K562 (cell line): Measurements from ENCODE around the gene ENDOV. TPM values are rescaled to one million over a fixed set of nuclear protein-coding genes. Genes with fewer than 3 reads are reported as not detected.

ENCODE experiments used
- ATF7 ChIP-seq: fragments of 450-650 bp; IDR thresholded peaks from 2 replicates; pipeline ENCODE4 v1.7.1; 2014; ENCODE audit warnings: mild to moderate bottlenecking, moderate library complexity
- DPF2 ChIP-seq: fragments of 450-650 bp; IDR thresholded peaks from 2 replicates; pipeline ENCODE4 v1.6.1; 2016
- EGR1 ChIP-seq: fragments of 450-650 bp; conservative IDR thresholded peaks from 2 replicates; pipeline ENCODE4 v1.6.1; 2017; ENCODE audit warnings: mild to moderate bottlenecking
- ESRRA ChIP-seq: fragments of 450-650 bp; IDR thresholded peaks from 2 replicates; pipeline ENCODE4 v1.6.1; 2014; ENCODE audit warnings: low read depth, mild to moderate bottlenecking, moderate library complexity, borderline replicate concordance
- FOXK2 ChIP-seq, 2 experiments: fragments of 450-650 bp; IDR thresholded peaks in 1 of 2; conservative IDR thresholded peaks in 1 of 2; 2 replicates each; pipeline ENCODE4 v1.6.1; 2016; ENCODE audit warnings: low read depth in 2 of 2, mild to moderate bottlenecking in 1 of 2
- L3MBTL2 ChIP-seq: fragments of 450-650 bp; IDR thresholded peaks from 2 replicates; pipeline ENCODE4 v1.6.1; 2016; ENCODE audit warnings: mild to moderate bottlenecking, moderate library complexity
- POLR2B ChIP-seq: fragments of 450-650 bp; IDR thresholded peaks from 2 replicates; pipeline ENCODE4 v1.6.1; 2018; ENCODE audit warnings: low read depth; ENCODE audit not compliant: partially characterized antibody
- SMARCA4 ChIP-seq: fragments of 450-650 bp; IDR thresholded peaks from 2 replicates; pipeline ENCODE4 v1.6.1; 2016
- TAF15 ChIP-seq: fragments of 200-400 bp; formaldehyde crosslinking; IDR thresholded peaks from 2 replicates; pipeline ENCODE4 v1.6.1; 2017; ENCODE audit warnings: mild to moderate bottlenecking, low read depth, low read length, moderate library complexity
- ZEB2 ChIP-seq: fragments of 450-650 bp; IDR thresholded peaks from 2 replicates; pipeline ENCODE4 v1.6.1; 2016
- ZFP30 ChIP-seq: fragments of 250-450 bp; sonication (Bioruptor Pico); IDR thresholded peaks from 2 replicates; pipeline ENCODE4 v1.8.0; 2022; ENCODE audit warnings: moderate library complexity, mild to moderate bottlenecking, inconsistent platforms, borderline replicate concordance
- ZNF212 ChIP-seq: fragments of 450-650 bp; formaldehyde crosslinking; IDR thresholded peaks from 2 replicates; pipeline ENCODE4 v1.4.0; 2020; ENCODE audit warnings: mild to moderate bottlenecking
- polyA plus RNA-seq, 8 experiments: library from polyadenylated mRNA; depleted of rRNA in 4 of 8; stranded (reverse) in 5 of 8; unstranded in 3 of 8; fragments of >200 nt; fragmentation: Nextera tagmentation in 2 of 8; fragmentation: Illumina TruSeq in 1 of 8; extraction: Ambion mirVana in 2 of 8; extraction: Trizol in 1 of 8; gene quantifications; 2 replicates each; pipeline versions ENCODE4 v1.2.1 to v1.2.3, GENCODE V29; 2011 to 2014; ENCODE audit warnings: inconsistent platforms in 1 of 8, missing spikeins in 1 of 8
- total RNA-seq, 7 experiments: library from RNA; depleted of rRNA in 6 of 7; stranded (reverse); fragments of >200 nt in 6 of 7; fragmentation: Illumina TruSeq in 2 of 7; extraction: Trizol in 2 of 7; gene quantifications; 2 replicates each; pipeline versions ENCODE4 v1.2.1 to v1.2.3, GENCODE V29; 2011 to 2021; ENCODE audit warnings: low replicate concordance in 1 of 7
- TF ChIP-seq, protein P1 (sequence below): fragments of 450-650 bp; conservative IDR thresholded peaks from 2 replicates; pipeline ENCODE4 v1.6.1; 2016; ENCODE audit warnings: missing genetic modification characterization, low read depth, mild to moderate bottlenecking, missing compliant biosample characterization, moderate library complexity
- TF ChIP-seq, protein P2 (sequence below), 2 experiments: IDR thresholded peaks; 2 replicates each; pipeline ENCODE4 v1.6.1; 2011; ENCODE audit warnings: borderline replicate concordance in 1 of 2, control low read depth in 1 of 2, low read depth in 1 of 2, low read length in 1 of 2, mild to moderate bottlenecking in 1 of 2, mixed read lengths in 1 of 2, moderate library complexity in 1 of 2; ENCODE audit not compliant: insufficient read depth in 1 of 2, insufficient read length in 1 of 2, poor library complexity in 1 of 2, severe bottlenecking in 1 of 2; ENCODE audit errors: extremely low read depth in 1 of 2
- TF ChIP-seq, protein P3 (sequence below), 2 experiments: fragments of 450-650 bp; formaldehyde crosslinking in 1 of 2; IDR thresholded peaks; 2 replicates each; pipeline versions ENCODE4 v1.4.0 to v1.6.1; 2014 to 2020; ENCODE audit warnings: mild to moderate bottlenecking in 2 of 2, borderline replicate concordance in 1 of 2, low read depth in 1 of 2
- TF ChIP-seq, protein P4 (sequence below), 2 experiments: IDR thresholded peaks; 2 replicates each; pipeline ENCODE4 v1.6.1; 2012; ENCODE audit warnings: improper control_type of control experiment in 2 of 2, low read depth in 2 of 2, low read length in 2 of 2, borderline replicate concordance in 1 of 2

The ENDOV gene
- total and polyA plus RNA-seq, 9 of the 15 experiments (the other 6 are each of a cell fraction or from before 2014, with no cell fraction given) = 1.2 to 8.2 (median 3.7) TPM

DNA sequence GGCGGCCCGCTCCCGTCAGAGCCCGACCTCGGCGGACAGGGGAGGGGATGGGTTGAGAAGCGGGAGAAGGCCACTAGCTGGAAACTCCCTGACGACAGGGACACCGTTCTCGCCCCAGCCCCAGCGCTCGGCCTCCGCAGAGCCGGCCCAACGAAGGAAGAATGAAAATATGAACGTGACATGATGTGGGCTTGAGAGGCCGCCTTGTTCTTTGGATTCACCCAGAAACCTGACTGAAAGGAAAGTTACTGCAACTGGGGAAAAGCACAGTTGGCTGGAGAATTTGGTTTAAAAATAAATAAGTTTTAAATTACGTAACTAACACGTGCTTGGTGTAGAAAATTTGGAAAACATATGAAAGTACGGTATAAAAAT, 40.4 kb downstream of the ENDOV start (continued):
- TF ChIP-seq, protein P1, sequence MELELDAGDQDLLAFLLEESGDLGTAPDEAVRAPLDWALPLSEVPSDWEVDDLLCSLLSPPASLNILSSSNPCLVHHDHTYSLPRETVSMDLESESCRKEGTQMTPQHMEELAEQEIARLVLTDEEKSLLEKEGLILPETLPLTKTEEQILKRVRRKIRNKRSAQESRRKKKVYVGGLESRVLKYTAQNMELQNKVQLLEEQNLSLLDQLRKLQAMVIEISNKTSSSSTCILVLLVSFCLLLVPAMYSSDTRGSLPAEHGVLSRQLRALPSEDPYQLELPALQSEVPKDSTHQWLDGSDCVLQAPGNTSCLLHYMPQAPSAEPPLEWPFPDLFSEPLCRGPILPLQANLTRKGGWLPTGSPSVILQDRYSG (tag) = no peak
- TF ChIP-seq ZNF212 (CRISPR knock-in tag) (no peak), ZEB2 (no peak), L3MBTL2 (0 out of 2 replicates have a peak, but pooled peaks have one; percentile 9), ATF7 (no peak), FOXK2 (conservative IDR thresholded peaks at IDR 0.05 in 1 of 2, IDR thresholded peaks at IDR 0.05 in 1 of 2; ENCODE audit: low read depth in 2 of 2) (no peak), TAF15 (no peak), ESRRA (no peak), ZFP30 (CRISPR knock-in tag) (no peak), POLR2B (no peak), DPF2 (peak; percentile 48; the same call in 1 of the 2 replicates), SMARCA4 (no peak), EGR1 (no peak)
- TF ChIP-seq, protein P2, sequence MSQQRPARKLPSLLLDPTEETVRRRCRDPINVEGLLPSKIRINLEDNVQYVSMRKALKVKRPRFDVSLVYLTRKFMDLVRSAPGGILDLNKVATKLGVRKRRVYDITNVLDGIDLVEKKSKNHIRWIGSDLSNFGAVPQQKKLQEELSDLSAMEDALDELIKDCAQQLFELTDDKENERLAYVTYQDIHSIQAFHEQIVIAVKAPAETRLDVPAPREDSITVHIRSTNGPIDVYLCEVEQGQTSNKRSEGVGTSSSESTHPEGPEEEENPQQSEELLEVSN (IDR thresholded peaks at IDR 0.05; ENCODE audit: borderline replicate concordance in 1 of 2, extremely low read depth in 1 of 2, insufficient read depth in 1 of 2, insufficient read length in 1 of 2, low read depth in 1 of 2, low read length in 1 of 2, poor library complexity in 1 of 2, severe bottlenecking in 1 of 2) = no peak
- TF ChIP-seq, protein P3, sequence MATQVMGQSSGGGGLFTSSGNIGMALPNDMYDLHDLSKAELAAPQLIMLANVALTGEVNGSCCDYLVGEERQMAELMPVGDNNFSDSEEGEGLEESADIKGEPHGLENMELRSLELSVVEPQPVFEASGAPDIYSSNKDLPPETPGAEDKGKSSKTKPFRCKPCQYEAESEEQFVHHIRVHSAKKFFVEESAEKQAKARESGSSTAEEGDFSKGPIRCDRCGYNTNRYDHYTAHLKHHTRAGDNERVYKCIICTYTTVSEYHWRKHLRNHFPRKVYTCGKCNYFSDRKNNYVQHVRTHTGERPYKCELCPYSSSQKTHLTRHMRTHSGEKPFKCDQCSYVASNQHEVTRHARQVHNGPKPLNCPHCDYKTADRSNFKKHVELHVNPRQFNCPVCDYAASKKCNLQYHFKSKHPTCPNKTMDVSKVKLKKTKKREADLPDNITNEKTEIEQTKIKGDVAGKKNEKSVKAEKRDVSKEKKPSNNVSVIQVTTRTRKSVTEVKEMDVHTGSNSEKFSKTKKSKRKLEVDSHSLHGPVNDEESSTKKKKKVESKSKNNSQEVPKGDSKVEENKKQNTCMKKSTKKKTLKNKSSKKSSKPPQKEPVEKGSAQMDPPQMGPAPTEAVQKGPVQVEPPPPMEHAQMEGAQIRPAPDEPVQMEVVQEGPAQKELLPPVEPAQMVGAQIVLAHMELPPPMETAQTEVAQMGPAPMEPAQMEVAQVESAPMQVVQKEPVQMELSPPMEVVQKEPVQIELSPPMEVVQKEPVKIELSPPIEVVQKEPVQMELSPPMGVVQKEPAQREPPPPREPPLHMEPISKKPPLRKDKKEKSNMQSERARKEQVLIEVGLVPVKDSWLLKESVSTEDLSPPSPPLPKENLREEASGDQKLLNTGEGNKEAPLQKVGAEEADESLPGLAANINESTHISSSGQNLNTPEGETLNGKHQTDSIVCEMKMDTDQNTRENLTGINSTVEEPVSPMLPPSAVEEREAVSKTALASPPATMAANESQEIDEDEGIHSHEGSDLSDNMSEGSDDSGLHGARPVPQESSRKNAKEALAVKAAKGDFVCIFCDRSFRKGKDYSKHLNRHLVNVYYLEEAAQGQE (IDR thresholded peaks at IDR 0.05; ENCODE audit: borderline replicate concordance) = no peak
- TF ChIP-seq, protein P3 (CRISPR knock-in tag; IDR thresholded peaks at IDR 0.05; ENCODE audit: low read depth) = no peak
- TF ChIP-seq, protein P4, sequence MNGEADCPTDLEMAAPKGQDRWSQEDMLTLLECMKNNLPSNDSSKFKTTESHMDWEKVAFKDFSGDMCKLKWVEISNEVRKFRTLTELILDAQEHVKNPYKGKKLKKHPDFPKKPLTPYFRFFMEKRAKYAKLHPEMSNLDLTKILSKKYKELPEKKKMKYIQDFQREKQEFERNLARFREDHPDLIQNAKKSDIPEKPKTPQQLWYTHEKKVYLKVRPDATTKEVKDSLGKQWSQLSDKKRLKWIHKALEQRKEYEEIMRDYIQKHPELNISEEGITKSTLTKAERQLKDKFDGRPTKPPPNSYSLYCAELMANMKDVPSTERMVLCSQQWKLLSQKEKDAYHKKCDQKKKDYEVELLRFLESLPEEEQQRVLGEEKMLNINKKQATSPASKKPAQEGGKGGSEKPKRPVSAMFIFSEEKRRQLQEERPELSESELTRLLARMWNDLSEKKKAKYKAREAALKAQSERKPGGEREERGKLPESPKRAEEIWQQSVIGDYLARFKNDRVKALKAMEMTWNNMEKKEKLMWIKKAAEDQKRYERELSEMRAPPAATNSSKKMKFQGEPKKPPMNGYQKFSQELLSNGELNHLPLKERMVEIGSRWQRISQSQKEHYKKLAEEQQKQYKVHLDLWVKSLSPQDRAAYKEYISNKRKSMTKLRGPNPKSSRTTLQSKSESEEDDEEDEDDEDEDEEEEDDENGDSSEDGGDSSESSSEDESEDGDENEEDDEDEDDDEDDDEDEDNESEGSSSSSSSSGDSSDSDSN (IDR thresholded peaks at IDR 0.05; ENCODE audit: borderline replicate concordance in 1 of 2, low read depth in 2 of 2, low read length in 2 of 2) = peak in 1 of 2 experiments; percentile 82; a peak in 1 of 4 replicates
